ENCODE measurements around the gene RAP1A.

Gene RAP1A

GRCh38 chr1:111585447-111586086 is 34.0 kb upstream of the RAP1A start:
- Histone ChIP-seq H3K27ac (ENCODE audit: low read depth, low read length) (no peak overlapping the region), H3K27me3 (ENCODE audit: control insufficient read depth, insufficient read depth, low read length) (no peaks in the 10 kb centered on the region), H3K9me3 (ENCODE audit: control insufficient read depth, insufficient read depth, low read length) (no peaks in the 10 kb centered on the region), H3K9ac (ENCODE audit: low read depth, low read length) (no peak overlapping the region), H3K4me1 (ENCODE audit: control insufficient read depth, insufficient read depth, low read length) (no peaks in the 10 kb centered on the region), H3K36me3 (ENCODE audit: control insufficient read depth, insufficient read depth, low read length) (no peaks in the 10 kb centered on the region), H3K4me3 (ENCODE audit: low read depth, low read length) (no peak overlapping the region)

GRCh38 chr1:111586112-111586511 is 33.5 kb upstream of the RAP1A start:
- Histone ChIP-seq H3K4me1 (ENCODE audit: control insufficient read depth, insufficient read depth, low read length) (no peaks in the 10 kb centered on the region), H3K9ac (ENCODE audit: low read depth, low read length) (no peak overlapping the region), H3K27me3 (ENCODE audit: control insufficient read depth, insufficient read depth, low read length) (no peaks in the 10 kb centered on the region), H3K27ac (ENCODE audit: low read depth, low read length) (no peak overlapping the region), H3K9me3 (ENCODE audit: control insufficient read depth, insufficient read depth, low read length) (no peaks in the 10 kb centered on the region), H3K36me3 (ENCODE audit: control insufficient read depth, insufficient read depth, low read length) (no peaks in the 10 kb centered on the region), H3K4me3 (ENCODE audit: low read depth, low read length) (no peak overlapping the region)

- Histone ChIP-seq H3K4me1 (ENCODE audit: control insufficient read depth, insufficient read depth, low read length) (peaks cover 4% of the 10 kb centered on the region), H3K36me3 (ENCODE audit: control insufficient read depth, insufficient read depth, low read length) (no peaks in the 10 kb centered on the region), H3K4me3 (ENCODE audit: low read depth, low read length) (no peak overlapping the region), H3K27me3 (ENCODE audit: control insufficient read depth, insufficient read depth, low read length) (no peaks in the 10 kb centered on the region), H3K9me3 (ENCODE audit: control insufficient read depth, insufficient read depth, low read length) (no peaks in the 10 kb centered on the region), H3K27ac (ENCODE audit: low read depth, low read length) (no peak overlapping the region), H3K9ac (ENCODE audit: low read depth, low read length) (no peak overlapping the region)
Observed at GRCh38 chr1:111587509-111588174, 31.9 kb upstream of the RAP1A start.

- Histone ChIP-seq H3K9me3 (ENCODE audit: control insufficient read depth, insufficient read depth, low read length) (no peaks in the 10 kb centered on the region), H3K4me3 (ENCODE audit: low read depth, low read length) (no peak overlapping the region), H3K9ac (ENCODE audit: low read depth, low read length) (no peak overlapping the region), H3K27ac (ENCODE audit: low read depth, low read length) (no peak overlapping the region), H3K27me3 (ENCODE audit: control insufficient read depth, insufficient read depth, low read length) (no peaks in the 10 kb centered on the region), H3K4me1 (ENCODE audit: control insufficient read depth, insufficient read depth, low read length) (peaks cover 12% of the 10 kb centered on the region), H3K36me3 (ENCODE audit: control insufficient read depth, insufficient read depth, low read length) (no peaks in the 10 kb centered on the region)
Observed at GRCh38 chr1:111591937-111592336, 27.7 kb upstream of the RAP1A start.

- peaks cover 12% of the 10 kb centered on the region for H3K4me1 ChIP-seq (ENCODE audit: control insufficient read depth, insufficient read depth, low read length)
- no peak overlapping the region for H3K4me3 ChIP-seq (ENCODE audit: low read depth, low read length)
- H3K36me3 ChIP-seq (ENCODE audit: control insufficient read depth, insufficient read depth, low read length) = no peaks in the 10 kb centered on the region
- no peaks in the 10 kb centered on the region for H3K27me3 ChIP-seq (ENCODE audit: control insufficient read depth, insufficient read depth, low read length)
- no peaks in the 10 kb centered on the region for H3K9me3 ChIP-seq (ENCODE audit: control insufficient read depth, insufficient read depth, low read length)
- H3K27ac ChIP-seq (ENCODE audit: low read depth, low read length) = peak overlapping the region; percentile 47
- H3K9ac ChIP-seq (ENCODE audit: low read depth, low read length) = no peak overlapping the region
Observed at GRCh38 chr1:111592389-111593361, 26.9 kb upstream of the RAP1A start.

- no peak overlapping the region for H3K9ac ChIP-seq (ENCODE audit: low read depth, low read length)
- H3K36me3 ChIP-seq (ENCODE audit: control insufficient read depth, insufficient read depth, low read length) = no peaks in the 10 kb centered on the region
- no peaks in the 10 kb centered on the region for H3K27me3 ChIP-seq (ENCODE audit: control insufficient read depth, insufficient read depth, low read length)
- no peak overlapping the region for H3K4me3 ChIP-seq (ENCODE audit: low read depth, low read length)
- peaks cover 12% of the 10 kb centered on the region for H3K4me1 ChIP-seq (ENCODE audit: control insufficient read depth, insufficient read depth, low read length)
- H3K27ac ChIP-seq (ENCODE audit: low read depth, low read length) = peak overlapping the region; percentile 47
- H3K9me3 ChIP-seq (ENCODE audit: control insufficient read depth, insufficient read depth, low read length) = no peaks in the 10 kb centered on the region
Observed at GRCh38 chr1:111593403-111594305, 25.9 kb upstream of the RAP1A start.

- no peaks in the 10 kb centered on the region for H3K9me3 ChIP-seq (ENCODE audit: control insufficient read depth, insufficient read depth, low read length)
- H3K36me3 ChIP-seq (ENCODE audit: control insufficient read depth, insufficient read depth, low read length) = no peaks in the 10 kb centered on the region
- peaks cover 12% of the 10 kb centered on the region for H3K4me1 ChIP-seq (ENCODE audit: control insufficient read depth, insufficient read depth, low read length)
- no peak overlapping the region for H3K9ac ChIP-seq (ENCODE audit: low read depth, low read length)
- H3K27me3 ChIP-seq (ENCODE audit: control insufficient read depth, insufficient read depth, low read length) = no peaks in the 10 kb centered on the region
- no peak overlapping the region for H3K4me3 ChIP-seq (ENCODE audit: low read depth, low read length)
- no peak overlapping the region for H3K27ac ChIP-seq (ENCODE audit: low read depth, low read length)
Observed at GRCh38 chr1:111594306-111594693, 25.3 kb upstream of the RAP1A start.

GRCh38 chr1:111595807-111596206 is 23.8 kb upstream of the RAP1A start:
- peaks cover 12% of the 10 kb centered on the region for H3K4me1 ChIP-seq (ENCODE audit: control insufficient read depth, insufficient read depth, low read length)
- H3K36me3 ChIP-seq (ENCODE audit: control insufficient read depth, insufficient read depth, low read length) = no peaks in the 10 kb centered on the region
- no peaks in the 10 kb centered on the region for H3K9me3 ChIP-seq (ENCODE audit: control insufficient read depth, insufficient read depth, low read length)
- H3K27ac ChIP-seq (ENCODE audit: low read depth, low read length) = no peak overlapping the region
- no peaks in the 10 kb centered on the region for H3K27me3 ChIP-seq (ENCODE audit: control insufficient read depth, insufficient read depth, low read length)
- no peak overlapping the region for H3K4me3 ChIP-seq (ENCODE audit: low read depth, low read length)
- H3K9ac ChIP-seq (ENCODE audit: low read depth, low read length) = no peak overlapping the region

GRCh38 chr1:111596499-111596898 is 23.1 kb upstream of the RAP1A start:
- H3K9me3 ChIP-seq (ENCODE audit: control insufficient read depth, insufficient read depth, low read length) = no peaks in the 10 kb centered on the region
- no peaks in the 10 kb centered on the region for H3K36me3 ChIP-seq (ENCODE audit: control insufficient read depth, insufficient read depth, low read length)
- H3K27me3 ChIP-seq (ENCODE audit: control insufficient read depth, insufficient read depth, low read length) = no peaks in the 10 kb centered on the region
- no peak overlapping the region for H3K9ac ChIP-seq (ENCODE audit: low read depth, low read length)
- H3K4me1 ChIP-seq (ENCODE audit: control insufficient read depth, insufficient read depth, low read length) = peaks cover 12% of the 10 kb centered on the region
- no peak overlapping the region for H3K4me3 ChIP-seq (ENCODE audit: low read depth, low read length)
- no peak overlapping the region for H3K27ac ChIP-seq (ENCODE audit: low read depth, low read length)

GRCh38 chr1:111597426-111597825 is 22.2 kb upstream of the RAP1A start:
- Histone ChIP-seq H3K4me1 (ENCODE audit: control insufficient read depth, insufficient read depth, low read length) (peaks cover 10% of the 10 kb centered on the region), H3K27ac (ENCODE audit: low read depth, low read length) (no peak overlapping the region)

More at GRCh38 chr1:111597426-111597825, 22.2 kb upstream of the RAP1A start:
- H3K9me3 ChIP-seq (ENCODE audit: control insufficient read depth, insufficient read depth, low read length) = no peaks in the 10 kb centered on the region
- H3K9ac ChIP-seq (ENCODE audit: low read depth, low read length) = no peak overlapping the region
- no peaks in the 10 kb centered on the region for H3K36me3 ChIP-seq (ENCODE audit: control insufficient read depth, insufficient read depth, low read length)
- no peak overlapping the region for H3K4me3 ChIP-seq (ENCODE audit: low read depth, low read length)
- no peaks in the 10 kb centered on the region for H3K27me3 ChIP-seq (ENCODE audit: control insufficient read depth, insufficient read depth, low read length)
